ENCODE data around the gene HIGD1B.

HIGD1B gene

GRCh38 chr17:44826123-44826790, 21.4 kb upstream of the HIGD1B start:
- peak overlapping the region; percentile 41 for H3K27ac ChIP-seq (ENCODE audit: low read length, poor library complexity, severe bottlenecking)
- H3K4me3 ChIP-seq (ENCODE audit: insufficient read depth in 1 of 2, low read depth in 1 of 2, low read length in 2 of 2) = no peak overlapping the region
- no peak overlapping the region for H2BK5ac ChIP-seq (ENCODE audit: low read depth, low read length, poor library complexity, severe bottlenecking)
- H3K27me3 ChIP-seq (ENCODE audit: control insufficient read depth in 1 of 2, insufficient read depth in 1 of 2, low read length in 2 of 2) = no peaks in the 10 kb centered on the region
- no peaks in the 10 kb centered on the region for H3K79me1 ChIP-seq (replicated peaks; ENCODE audit: low read length, poor library complexity, severe bottlenecking)
- no peak overlapping the region for H3K18ac ChIP-seq (ENCODE audit: low read depth in 1 of 2, low read length in 2 of 2)
- whole genome bisulfite sequencing = 95% methylated on average over 11 of the region's 15 CpGs
- no peak overlapping the region for H2AFZ ChIP-seq (ENCODE audit: low read depth, low read length)
- no peak overlapping the region for H3K23ac ChIP-seq (ENCODE audit: low read length in 2 of 2)
- no peak overlapping the region for H3K4me2 ChIP-seq (ENCODE audit: low read length, poor library complexity, severe bottlenecking)
- no peaks in the 10 kb centered on the region for H3K9me3 ChIP-seq (ENCODE audit: control insufficient read depth, low read length)
- H2AK5ac ChIP-seq (ENCODE audit: low read length, severe bottlenecking) = no peak overlapping the region
- no peak overlapping the region for H4K8ac ChIP-seq (ENCODE audit: low read length)
- no peak overlapping the region for H3K9ac ChIP-seq (ENCODE audit: low read length)
- peaks cover 0 to 9% of the 10 kb centered on the region in 2 experiments for H3K36me3 ChIP-seq (ENCODE audit: control insufficient read depth in 1 of 2, insufficient read depth in 2 of 2, low read depth in 1 of 2, low read length in 2 of 2)
- H3K4ac ChIP-seq (ENCODE audit: low read depth in 1 of 2, low read length in 2 of 2) = no peak overlapping the region
- H3K14ac ChIP-seq (ENCODE audit: low read length in 2 of 2) = no peak overlapping the region
- H2BK120ac ChIP-seq (ENCODE audit: low read depth, low read length) = no peak overlapping the region
- no peak for DNase-seq
- H3K4me1 ChIP-seq (ENCODE audit: control insufficient read depth, insufficient read depth, low read depth, low read length) = peaks cover 2% of the 10 kb centered on the region
- H2BK12ac ChIP-seq (ENCODE audit: low read length in 2 of 2) = no peak overlapping the region
- no peak overlapping the region for H2BK15ac ChIP-seq (ENCODE audit: low read depth, poor library complexity, severe bottlenecking)
- H4K91ac ChIP-seq (ENCODE audit: low read length) = no peak overlapping the region

- H3K4ac ChIP-seq (ENCODE audit: low read depth in 1 of 2, low read length in 2 of 2) = no peak overlapping the region
- H4K91ac ChIP-seq (ENCODE audit: low read length) = no peak overlapping the region
- H3K27ac ChIP-seq (ENCODE audit: low read length, poor library complexity, severe bottlenecking) = no peak overlapping the region
- H3K18ac ChIP-seq (ENCODE audit: low read depth in 1 of 2, low read length in 2 of 2) = no peak overlapping the region
- DNase-seq = no peak
- H2BK12ac ChIP-seq (ENCODE audit: low read length in 2 of 2) = no peak overlapping the region
- H2BK5ac ChIP-seq (ENCODE audit: low read depth, low read length, poor library complexity, severe bottlenecking) = no peak overlapping the region
- no peaks in the 10 kb centered on the region for H3K9me3 ChIP-seq (ENCODE audit: control insufficient read depth, low read length)
- no peak overlapping the region for H3K14ac ChIP-seq (ENCODE audit: low read length in 2 of 2)
- H3K9ac ChIP-seq (ENCODE audit: low read length) = peak overlapping the region; percentile 91
- peak overlapping the region in 1 of 2 experiments; percentile 84 for H3K4me3 ChIP-seq (ENCODE audit: insufficient read depth in 1 of 2, low read depth in 1 of 2, low read length in 2 of 2)
- H2BK15ac ChIP-seq (ENCODE audit: low read depth, poor library complexity, severe bottlenecking) = no peak overlapping the region
- H2AFZ ChIP-seq (ENCODE audit: low read depth, low read length) = no peak overlapping the region
- H2AK5ac ChIP-seq (ENCODE audit: low read length, severe bottlenecking) = no peak overlapping the region
- no CpG with 5 or more reads among the region's 1 CpG for WGBS
- H3K27me3 ChIP-seq (ENCODE audit: control insufficient read depth in 1 of 2, insufficient read depth in 1 of 2, low read length in 2 of 2) = no peaks in the 10 kb centered on the region
- H3K4me2 ChIP-seq (ENCODE audit: low read length, poor library complexity, severe bottlenecking) = no peak overlapping the region
- H3K23ac ChIP-seq (ENCODE audit: low read length in 2 of 2) = no peak overlapping the region
- H4K8ac ChIP-seq (ENCODE audit: low read length) = no peak overlapping the region
- peaks cover 2% of the 10 kb centered on the region for H3K4me1 ChIP-seq (ENCODE audit: control insufficient read depth, insufficient read depth, low read depth, low read length)
- H2BK120ac ChIP-seq (ENCODE audit: low read depth, low read length) = no peak overlapping the region
- H3K79me1 ChIP-seq (replicated peaks; ENCODE audit: low read length, poor library complexity, severe bottlenecking) = no peaks in the 10 kb centered on the region
- peaks cover 0 to 9% of the 10 kb centered on the region in 2 experiments for H3K36me3 ChIP-seq (ENCODE audit: control insufficient read depth in 1 of 2, insufficient read depth in 2 of 2, low read depth in 1 of 2, low read length in 2 of 2)
These were observed 19.8 kb upstream of the HIGD1B start for GRCh38 chr17:44827863-44828262.

- Histone ChIP-seq H3K4me2 (ENCODE audit: low read length, poor library complexity, severe bottlenecking) (peak overlapping the region; percentile 95), H3K4me1 (ENCODE audit: control insufficient read depth, insufficient read depth, low read depth, low read length) (peaks cover 2% of the 10 kb centered on the region), H2AK5ac (ENCODE audit: low read length, severe bottlenecking) (no peak overlapping the region), H3K18ac (ENCODE audit: low read depth in 1 of 2, low read length in 2 of 2) (peak overlapping the region; percentile 90 to 96), H2BK120ac (ENCODE audit: low read depth, low read length) (peak overlapping the region; percentile 87), H4K8ac (ENCODE audit: low read length) (peak overlapping the region; percentile 63), H3K23ac (ENCODE audit: low read length in 2 of 2) (peak overlapping the region in 1 of 2 experiments; percentile 66), H2BK12ac (ENCODE audit: low read length in 2 of 2) (no peak overlapping the region), H3K9ac (ENCODE audit: low read length) (peak overlapping the region; percentile 91), H3K36me3 (ENCODE audit: control insufficient read depth in 1 of 2, insufficient read depth in 2 of 2, low read depth in 1 of 2, low read length in 2 of 2) (peaks cover 0 to 6% of the 10 kb centered on the region in 2 experiments), H3K4me3 (ENCODE audit: insufficient read depth in 1 of 2, low read depth in 1 of 2, low read length in 2 of 2) (peak overlapping the region; percentile 84 to 95), H2BK15ac (ENCODE audit: low read depth, poor library complexity, severe bottlenecking) (peak overlapping the region; percentile 67), H3K27ac (ENCODE audit: low read length, poor library complexity, severe bottlenecking) (no peak overlapping the region), H3K79me1 (replicated peaks; ENCODE audit: low read length, poor library complexity, severe bottlenecking) (no peaks in the 10 kb centered on the region), H2AFZ (ENCODE audit: low read depth, low read length) (no peak overlapping the region), H4K91ac (ENCODE audit: low read length) (peak overlapping the region; percentile 59), H2BK5ac (ENCODE audit: low read depth, low read length, poor library complexity, severe bottlenecking) (no peak overlapping the region), H3K27me3 (ENCODE audit: control insufficient read depth in 1 of 2, insufficient read depth in 1 of 2, low read length in 2 of 2) (no peaks in the 10 kb centered on the region), H3K14ac (ENCODE audit: low read length in 2 of 2) (peak overlapping the region in 1 of 2 experiments; percentile 17), H3K9me3 (ENCODE audit: control insufficient read depth, low read length) (no peaks in the 10 kb centered on the region), H3K4ac (ENCODE audit: low read depth in 1 of 2, low read length in 2 of 2) (peak overlapping the region; percentile 71 to 93)
- DNase-seq = peak; percentile 46
- WGBS = under 1% methylated on average over 20 of the region's 21 CpGs
These were observed 18.7 kb upstream of the HIGD1B start for GRCh38 chr17:44828919-44829522.

- Histone ChIP-seq H3K27ac (ENCODE audit: low read length, poor library complexity, severe bottlenecking) (peak within 1 kb of the TSS; percentile 56), H3K27me3 (ENCODE audit: control insufficient read depth in 1 of 2, insufficient read depth in 1 of 2, low read length in 2 of 2) (no peaks in the 10 kb centered on the region), H3K4ac (ENCODE audit: low read depth in 1 of 2, low read length in 2 of 2) (peak within 1 kb of the TSS; percentile 71 to 93), H2BK5ac (ENCODE audit: low read depth, low read length, poor library complexity, severe bottlenecking) (no peak within 1 kb of the TSS), H3K4me1 (ENCODE audit: control insufficient read depth, insufficient read depth, low read depth, low read length) (peaks cover 2% of the 10 kb centered on the region), H3K4me3 (ENCODE audit: insufficient read depth in 1 of 2, low read depth in 1 of 2, low read length in 2 of 2) (peak within 1 kb of the TSS; percentile 84 to 95), H2AK5ac (ENCODE audit: low read length, severe bottlenecking) (no peak within 1 kb of the TSS), H4K8ac (ENCODE audit: low read length) (peak within 1 kb of the TSS; percentile 99), H3K9me3 (ENCODE audit: control insufficient read depth, low read length) (no peaks in the 10 kb centered on the region), H3K4me2 (ENCODE audit: low read length, poor library complexity, severe bottlenecking) (peak within 1 kb of the TSS; percentile 97), H2BK15ac (ENCODE audit: low read depth, poor library complexity, severe bottlenecking) (peak within 1 kb of the TSS; percentile 98), H2BK12ac (ENCODE audit: low read length in 2 of 2) (peak within 1 kb of the TSS in 1 of 2 experiments; percentile 54), H3K23ac (ENCODE audit: low read length in 2 of 2) (peak within 1 kb of the TSS in 1 of 2 experiments; percentile 89), H3K79me1 (replicated peaks; ENCODE audit: low read length, poor library complexity, severe bottlenecking) (no peaks in the 10 kb centered on the region), H4K91ac (ENCODE audit: low read length) (peak within 1 kb of the TSS; percentile 93), H2BK120ac (ENCODE audit: low read depth, low read length) (peak within 1 kb of the TSS; percentile 87), H2AFZ (ENCODE audit: low read depth, low read length) (peak within 1 kb of the TSS; percentile 93), H3K18ac (ENCODE audit: low read depth in 1 of 2, low read length in 2 of 2) (peak within 1 kb of the TSS; percentile 94 to 98), H3K9ac (ENCODE audit: low read length) (peak within 1 kb of the TSS; percentile 91), H3K36me3 (ENCODE audit: control insufficient read depth in 1 of 2, insufficient read depth in 2 of 2, low read depth in 1 of 2, low read length in 2 of 2) (peaks cover 0 to 6% of the 10 kb centered on the region in 2 experiments), H3K14ac (ENCODE audit: low read length in 2 of 2) (peak within 1 kb of the TSS; percentile 17 to 91)
- peak; percentile 50 for DNase-seq
- 2% methylated on average over 49 of the region's 123 CpGs for WGBS
These were observed 17.9 kb upstream of the HIGD1B start, which contains the start of gene GJC1 for GRCh38 chr17:44829523-44830358. Gene GJC1 (minus strand): TSS chr17:44830287. CDS start chr17:44805817, 24,470 bp downstream.

All from mesenchymal stem cell (in vitro differentiated cells and primary cell).